Uterus (tissue), 2 donors: Measurements from ENCODE around the gene BDH1.

ENCODE experiments used
- POLR2A ChIP-seq, 2 donors: fragments of 450-650 bp; IDR thresholded peaks; one replicate each; pipeline ENCODE4 v1.6.1; 2016; ENCODE audit warnings: antibody characterized with exemption in 2 of 2, mild to moderate bottlenecking in 1 of 2, moderate library complexity in 1 of 2
- TF ChIP-seq, protein P1 (sequence below), 4 experiments: fragments of 200-600 bp in 2 of 4; fragments of 450-650 bp in 2 of 4; sonication (generic) in 2 of 4; IDR thresholded peaks; one replicate each; pipeline ENCODE4 v1.5.1; 2016 to 2019; ENCODE audit warnings: antibody characterized with exemption in 4 of 4, mild to moderate bottlenecking in 2 of 4, moderate library complexity in 1 of 4

DNA sequence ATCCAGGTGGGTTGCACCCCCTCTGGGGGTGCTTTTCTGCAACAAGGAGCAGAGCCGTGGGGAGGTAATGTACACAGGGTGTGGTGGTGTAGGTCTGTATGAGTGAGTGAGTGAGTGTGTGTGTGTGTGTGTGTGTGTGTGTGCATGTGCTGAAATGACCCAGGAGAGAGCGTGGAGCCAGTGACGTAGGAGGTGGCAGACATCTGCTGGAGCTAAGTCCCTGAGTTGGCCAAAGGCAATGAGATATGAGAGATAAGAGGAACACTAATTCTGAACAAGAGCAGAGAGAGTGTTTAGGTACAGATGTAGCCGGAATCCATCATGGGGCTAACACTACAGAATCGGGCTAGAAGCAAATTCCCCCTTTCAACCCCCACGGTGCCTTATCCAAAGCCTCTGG is 27.6 kb downstream of the BDH1 start:
- no peak for TF ChIP-seq POLR2A (IDR thresholded peaks at IDR 0.05)
- TF ChIP-seq, protein P1, sequence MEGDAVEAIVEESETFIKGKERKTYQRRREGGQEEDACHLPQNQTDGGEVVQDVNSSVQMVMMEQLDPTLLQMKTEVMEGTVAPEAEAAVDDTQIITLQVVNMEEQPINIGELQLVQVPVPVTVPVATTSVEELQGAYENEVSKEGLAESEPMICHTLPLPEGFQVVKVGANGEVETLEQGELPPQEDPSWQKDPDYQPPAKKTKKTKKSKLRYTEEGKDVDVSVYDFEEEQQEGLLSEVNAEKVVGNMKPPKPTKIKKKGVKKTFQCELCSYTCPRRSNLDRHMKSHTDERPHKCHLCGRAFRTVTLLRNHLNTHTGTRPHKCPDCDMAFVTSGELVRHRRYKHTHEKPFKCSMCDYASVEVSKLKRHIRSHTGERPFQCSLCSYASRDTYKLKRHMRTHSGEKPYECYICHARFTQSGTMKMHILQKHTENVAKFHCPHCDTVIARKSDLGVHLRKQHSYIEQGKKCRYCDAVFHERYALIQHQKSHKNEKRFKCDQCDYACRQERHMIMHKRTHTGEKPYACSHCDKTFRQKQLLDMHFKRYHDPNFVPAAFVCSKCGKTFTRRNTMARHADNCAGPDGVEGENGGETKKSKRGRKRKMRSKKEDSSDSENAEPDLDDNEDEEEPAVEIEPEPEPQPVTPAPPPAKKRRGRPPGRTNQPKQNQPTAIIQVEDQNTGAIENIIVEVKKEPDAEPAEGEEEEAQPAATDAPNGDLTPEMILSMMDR (IDR thresholded peaks at IDR 0.05) = no peak
